GM19397 (cell line): ENCODE measurements around the gene B4GALNT1.
"Not testable (repeated sequence)": the region's sequence is repeated elsewhere in the genome, so short reads cannot be mapped to it uniquely, and the experiment has no call there.

ENCODE experiments used
- ATAC-seq: cut with Tn5 transposase; IDR thresholded peaks from one replicate; pipeline ENCODE4 v1.9.1; 2021; ENCODE audit warnings: mild to moderate bottlenecking, moderate library complexity; ENCODE audit not compliant: unreplicated experiment

The B4GALNT1 gene

DNA sequence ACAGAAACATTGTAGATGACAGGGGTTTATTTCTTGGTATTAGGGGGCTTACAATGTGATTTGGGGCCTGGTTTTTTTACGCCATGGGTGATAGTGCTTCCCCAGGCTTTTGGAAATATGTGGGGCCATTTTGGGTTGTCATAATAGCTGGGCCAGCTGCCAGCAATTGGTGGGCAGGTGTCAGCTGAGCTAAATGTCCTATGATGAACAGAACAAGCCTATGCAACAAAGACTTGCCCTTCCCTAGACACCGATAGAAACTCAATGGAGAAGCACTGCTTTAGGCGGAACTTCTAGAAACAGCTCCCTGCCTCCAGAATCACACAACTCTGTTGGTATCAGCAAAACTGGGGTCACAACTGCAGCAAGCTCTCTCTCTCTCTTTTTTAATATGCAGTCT lies 5.1 kb upstream of the B4GALNT1 start:
- ATAC-seq, result no peak

DNA sequence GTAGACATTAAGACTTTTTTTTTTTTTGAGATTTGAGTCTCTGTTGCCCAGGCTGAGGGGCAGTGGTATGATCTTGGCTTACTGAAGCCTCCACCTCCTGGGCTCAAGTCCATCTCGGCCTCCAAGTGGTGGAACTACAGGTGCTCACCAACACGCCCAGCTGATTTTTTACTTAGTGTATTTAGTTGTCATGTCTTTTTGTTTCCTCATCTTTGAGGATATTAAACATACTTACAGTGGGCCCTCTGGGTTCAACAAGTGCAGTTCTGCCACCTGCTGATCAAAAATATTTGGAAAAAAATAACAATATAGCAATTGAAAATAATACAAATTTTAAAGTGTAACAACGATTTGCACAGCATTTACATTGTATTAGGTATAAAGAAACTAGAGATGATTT lies 4.4 kb upstream of the B4GALNT1 start:
- ATAC-seq, result no peak

DNA sequence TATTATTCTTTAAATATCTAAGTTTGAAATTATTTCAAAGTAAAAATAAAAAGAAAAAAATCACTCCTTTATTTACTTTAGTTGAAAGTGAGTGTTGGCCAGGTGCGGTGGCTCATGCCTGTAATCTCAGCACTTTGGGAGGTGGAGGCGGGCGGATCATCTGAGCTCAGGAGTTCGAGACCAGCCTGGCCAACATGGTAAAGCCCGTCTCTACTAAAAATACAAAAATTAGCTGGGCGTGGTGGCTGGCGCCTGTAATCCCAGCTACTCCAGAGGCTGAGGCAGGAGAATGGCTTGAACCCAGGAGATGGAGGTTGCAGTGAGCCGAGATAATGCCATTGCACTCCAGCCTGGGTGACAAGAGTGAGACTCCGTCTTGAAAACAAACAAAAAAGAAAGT lies 3.7 kb upstream of the B4GALNT1 start:
- ATAC-seq, result not testable (repeated sequence)

DNA sequence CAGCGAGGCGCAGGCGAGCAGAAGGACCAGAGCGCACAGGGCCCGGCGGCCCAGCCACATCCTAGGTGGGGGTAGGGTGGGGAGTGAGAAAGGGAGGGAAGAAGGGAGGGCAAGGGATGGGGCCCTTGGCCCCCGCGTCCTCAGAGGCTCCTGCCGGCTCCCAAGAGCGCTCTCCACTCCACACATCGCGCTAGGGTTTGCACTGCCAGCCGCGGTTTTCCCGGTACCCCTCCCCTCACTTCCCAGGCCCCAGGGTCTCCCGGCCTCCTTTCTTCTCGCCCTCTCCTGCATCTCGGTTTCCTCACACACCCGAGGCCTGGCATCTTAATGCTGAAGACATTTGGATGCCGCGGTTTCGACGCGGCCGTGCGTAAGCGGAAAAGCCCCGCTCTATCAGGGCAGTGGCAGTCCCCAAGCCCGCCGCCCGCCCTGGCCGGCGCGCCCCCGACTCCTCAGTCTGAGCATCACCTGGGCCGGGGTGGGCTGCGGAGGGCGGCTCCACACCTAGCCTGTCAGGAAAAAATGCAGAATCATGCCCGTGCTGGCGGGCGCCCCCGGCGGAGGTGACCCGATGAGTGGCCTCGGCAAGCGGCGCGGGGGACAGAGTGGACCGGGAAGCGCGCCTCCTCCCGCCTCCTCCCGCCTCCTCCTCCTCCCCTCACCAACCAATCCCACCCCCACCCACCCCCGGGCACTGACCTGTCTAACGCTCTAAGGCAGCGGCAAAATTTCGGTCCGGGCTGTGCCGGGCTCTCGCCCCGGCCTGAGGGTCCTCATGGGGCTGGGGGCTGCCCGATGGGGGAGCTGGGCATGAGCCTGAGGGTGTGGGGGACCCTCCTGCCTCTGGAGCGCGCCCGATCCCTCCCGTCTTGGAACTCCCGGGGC lies 686 bp downstream of the B4GALNT1 start:
- no peak for ATAC-seq

DNA sequence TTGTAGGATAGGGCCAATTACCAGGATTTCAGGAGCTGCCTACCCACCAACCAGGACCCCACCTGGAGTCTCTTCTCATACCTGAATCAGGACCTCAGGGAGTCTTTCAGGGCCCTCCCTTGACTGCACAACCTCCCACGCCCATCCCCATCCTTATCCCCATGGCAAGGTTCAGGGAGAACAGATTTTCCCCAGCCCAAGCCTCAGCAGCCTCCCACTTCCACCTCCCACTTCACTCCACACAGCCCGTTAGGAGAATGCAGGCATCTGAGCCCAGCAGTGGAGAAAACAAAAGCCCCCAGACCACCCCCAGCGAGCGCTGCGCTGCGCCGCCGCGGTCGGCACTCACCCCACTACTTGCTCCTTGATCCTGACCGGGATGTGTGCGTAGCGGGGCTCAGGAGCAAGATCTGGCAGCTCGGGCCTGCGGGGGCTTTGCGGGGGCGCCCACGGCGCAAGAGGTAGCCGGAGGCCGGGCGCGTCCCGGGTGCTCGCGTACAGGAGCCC lies 1.4 kb downstream of the B4GALNT1 start:
- ATAC-seq, result no peak

DNA sequence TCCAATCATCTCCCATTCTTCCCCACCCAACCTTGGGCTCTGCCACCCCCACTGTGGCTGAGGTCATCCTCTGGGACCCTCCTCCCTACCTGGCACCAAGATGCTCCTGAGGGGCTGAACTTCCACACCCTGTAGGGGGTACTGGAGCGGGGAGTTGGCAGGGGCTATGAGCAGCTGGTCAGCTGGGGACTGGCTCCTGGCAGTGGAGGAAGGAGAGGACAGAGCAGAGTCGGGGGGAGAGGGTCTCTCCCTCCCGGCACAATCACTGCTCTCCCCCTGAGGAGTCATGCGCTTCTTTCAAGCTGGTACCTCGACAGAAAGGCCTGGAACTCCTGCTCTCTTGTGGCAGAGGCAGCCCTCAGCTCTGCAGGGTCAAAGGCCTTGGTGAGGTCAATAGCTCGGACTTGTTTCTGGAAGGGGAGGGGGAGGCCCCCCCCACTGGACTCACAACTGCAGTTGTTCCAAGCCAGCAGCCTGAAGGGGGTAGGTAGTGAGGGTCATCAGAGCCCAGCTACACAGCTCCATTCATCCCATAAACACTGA lies 2.0 kb downstream of the B4GALNT1 start:
- no peak for ATAC-seq

DNA sequence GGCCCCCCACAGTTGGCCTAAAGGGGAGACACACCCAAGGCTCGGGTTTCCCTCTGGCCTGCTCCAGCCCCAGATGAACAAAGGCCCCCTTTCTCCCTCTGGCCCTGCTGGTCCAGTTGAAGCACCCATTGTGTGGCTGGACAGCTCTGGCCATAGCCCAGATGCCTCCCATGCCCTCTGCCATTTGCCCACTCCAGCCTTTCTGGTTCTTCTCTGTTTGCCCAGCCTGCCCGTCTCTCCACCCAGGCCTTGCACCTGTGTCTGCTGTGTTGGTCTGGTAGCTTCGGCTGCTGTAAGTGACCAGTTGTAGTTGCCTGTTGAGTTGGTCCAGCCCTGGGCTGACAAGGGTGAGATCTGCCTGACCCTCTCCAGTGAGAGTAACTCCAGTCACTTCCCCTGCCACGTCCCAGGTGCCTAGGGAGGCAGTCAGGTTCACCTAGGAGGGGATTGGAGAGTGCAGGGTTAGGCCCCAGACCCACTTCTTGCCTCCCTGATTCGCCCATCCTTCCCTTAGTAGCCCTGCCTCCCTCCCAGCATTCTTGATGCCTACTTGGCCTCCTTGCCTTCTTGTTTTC lies 3.0 kb downstream of the B4GALNT1 start:
- ATAC-seq, result no peak

DNA sequence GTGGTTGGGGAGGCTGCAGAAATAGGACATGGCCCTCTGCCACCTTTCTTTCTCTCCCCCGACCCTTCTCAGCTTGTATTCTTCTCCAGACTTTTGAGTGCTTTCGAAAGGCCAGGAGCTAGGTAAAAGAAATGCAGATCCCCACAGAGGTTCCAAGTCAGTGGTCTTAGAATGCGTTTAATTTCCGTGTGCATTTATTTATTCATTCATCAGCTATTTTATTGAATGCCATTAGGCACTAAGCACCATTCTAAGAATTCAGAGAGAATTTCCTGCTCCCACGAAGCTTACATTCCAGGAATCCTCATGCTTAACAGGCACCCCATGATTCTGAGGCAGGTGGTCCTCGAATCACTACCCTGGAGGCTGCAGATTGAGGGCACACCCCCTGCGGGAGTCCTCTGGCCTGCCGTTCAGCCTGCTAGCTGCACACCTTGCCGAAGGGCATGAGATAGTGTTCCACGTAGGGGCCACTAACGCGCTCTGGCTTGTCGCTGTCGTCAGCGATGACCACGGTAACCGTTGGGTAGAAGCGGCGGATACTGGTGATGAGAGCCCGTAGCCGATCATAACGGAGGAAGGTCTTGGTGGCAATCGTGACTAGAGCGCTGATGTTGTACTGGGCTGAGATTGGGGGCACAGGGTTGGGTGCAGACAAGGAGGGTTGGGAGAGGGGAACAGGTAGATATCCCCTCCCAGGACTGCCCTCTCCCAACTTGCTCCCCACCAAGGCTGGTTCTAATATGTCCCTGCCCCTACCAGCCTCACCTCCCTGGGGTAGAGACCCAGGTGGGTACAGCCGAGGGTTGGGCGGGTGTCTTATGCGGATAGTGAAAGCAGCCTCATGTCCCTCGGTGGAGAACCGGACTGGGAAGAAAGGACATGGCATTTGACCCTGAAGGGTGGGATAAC lies 4.5 kb downstream of the B4GALNT1 start:
- ATAC-seq, result no peak

DNA sequence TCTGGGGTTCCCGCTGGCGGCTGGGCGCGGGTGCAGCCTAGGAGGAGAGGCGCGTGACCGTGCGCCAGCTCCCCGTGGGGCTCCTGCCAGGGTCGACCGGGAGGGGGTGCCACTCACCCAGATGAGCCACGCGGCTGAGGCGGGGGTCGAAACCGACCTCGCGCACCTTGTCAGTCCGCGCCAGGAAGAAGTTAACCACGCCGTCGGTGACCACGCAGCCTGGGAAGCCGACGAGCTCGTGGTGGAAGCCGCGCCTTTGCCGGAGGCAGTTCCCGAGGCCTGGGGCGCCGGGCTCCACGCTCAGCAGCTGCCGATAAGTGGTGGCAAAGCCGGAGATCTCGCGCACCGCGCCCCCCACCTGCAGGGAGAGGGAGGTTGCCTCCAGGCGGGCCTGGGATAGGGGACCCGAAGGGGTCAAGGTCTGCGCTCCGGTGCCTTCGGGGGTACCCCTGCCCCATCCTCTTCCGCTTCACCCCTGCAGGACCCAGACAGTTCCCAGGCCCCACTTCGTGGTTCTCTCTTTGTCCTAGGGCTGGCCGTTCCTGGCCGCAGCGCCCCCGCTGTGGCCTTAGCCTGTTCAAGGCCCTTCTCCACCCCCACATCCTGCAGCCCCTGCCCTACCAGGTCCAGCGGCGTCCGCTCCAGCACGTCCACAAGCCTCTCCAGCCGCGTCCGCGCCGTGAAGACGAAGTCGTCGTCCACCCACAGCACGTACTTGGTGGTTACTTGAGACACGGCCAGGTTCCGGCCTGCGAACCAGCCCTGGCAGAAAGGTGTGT lies 5.3 kb downstream of the B4GALNT1 start:
- no peak for ATAC-seq

DNA sequence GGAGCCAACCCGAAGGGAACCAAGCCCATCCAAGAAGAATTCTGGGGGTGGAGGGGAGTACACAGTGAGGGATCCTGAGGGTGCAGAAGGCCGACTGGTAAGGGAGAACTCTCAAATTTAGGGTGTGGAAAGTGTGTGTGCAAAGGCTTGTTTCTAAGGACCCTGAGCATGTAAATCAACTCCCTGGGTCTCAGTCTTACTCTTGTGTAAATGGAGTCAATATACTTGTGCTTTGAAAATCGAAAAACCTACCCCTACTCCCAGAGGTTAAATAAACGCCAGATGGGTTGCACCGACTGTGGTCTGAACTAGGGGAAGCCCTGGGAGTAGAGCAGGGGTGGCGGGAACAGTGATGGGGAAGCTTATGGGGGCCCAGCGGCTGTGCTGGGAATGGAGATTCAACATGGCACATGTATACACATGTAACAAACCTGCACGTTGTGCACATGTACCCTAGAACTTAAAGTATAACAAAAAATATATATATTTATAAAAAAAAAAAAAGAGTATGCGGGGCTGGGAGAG lies 6.0 kb downstream of the B4GALNT1 start:
- ATAC-seq, result no peak

DNA sequence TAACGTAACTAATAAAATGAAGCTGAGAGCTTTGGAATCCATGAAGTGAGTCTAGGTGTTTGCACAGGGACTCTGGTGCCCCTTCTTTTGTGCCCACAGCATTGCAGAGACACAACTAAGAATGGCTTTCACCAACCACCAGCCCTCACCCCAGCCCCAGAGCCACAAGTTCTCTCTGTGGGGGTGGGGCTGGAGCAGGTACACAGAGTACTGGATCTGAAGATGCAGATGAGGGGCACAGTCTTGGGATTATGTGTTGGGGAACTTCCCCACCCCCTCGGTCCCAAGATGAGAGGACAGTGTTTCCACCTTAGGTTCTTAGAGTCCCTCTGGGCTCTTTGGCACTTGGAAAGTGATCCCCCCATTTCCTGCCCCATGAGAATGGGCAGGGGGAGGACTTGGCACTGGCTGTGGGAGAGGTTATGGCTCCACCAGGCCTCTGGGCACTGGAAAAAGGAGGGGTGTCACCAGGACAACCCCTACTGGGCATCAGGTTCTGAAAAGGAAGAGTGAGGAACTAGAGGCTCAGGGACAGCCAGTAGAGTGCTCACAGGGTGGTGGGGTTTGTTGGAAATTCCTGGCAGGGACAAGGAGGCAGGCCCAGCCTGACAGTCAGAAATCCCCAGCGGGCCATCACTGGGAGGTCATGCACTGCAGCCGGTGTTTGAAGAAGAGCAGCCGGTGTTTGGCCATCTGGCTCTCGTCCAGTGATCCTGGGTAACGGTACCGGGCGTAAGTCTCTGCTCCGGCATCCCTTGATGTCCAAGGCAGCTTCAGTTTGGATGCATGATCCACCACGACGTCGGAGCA lies 6.7 kb downstream of the B4GALNT1 start:
- ATAC-seq, result no peak

DNA sequence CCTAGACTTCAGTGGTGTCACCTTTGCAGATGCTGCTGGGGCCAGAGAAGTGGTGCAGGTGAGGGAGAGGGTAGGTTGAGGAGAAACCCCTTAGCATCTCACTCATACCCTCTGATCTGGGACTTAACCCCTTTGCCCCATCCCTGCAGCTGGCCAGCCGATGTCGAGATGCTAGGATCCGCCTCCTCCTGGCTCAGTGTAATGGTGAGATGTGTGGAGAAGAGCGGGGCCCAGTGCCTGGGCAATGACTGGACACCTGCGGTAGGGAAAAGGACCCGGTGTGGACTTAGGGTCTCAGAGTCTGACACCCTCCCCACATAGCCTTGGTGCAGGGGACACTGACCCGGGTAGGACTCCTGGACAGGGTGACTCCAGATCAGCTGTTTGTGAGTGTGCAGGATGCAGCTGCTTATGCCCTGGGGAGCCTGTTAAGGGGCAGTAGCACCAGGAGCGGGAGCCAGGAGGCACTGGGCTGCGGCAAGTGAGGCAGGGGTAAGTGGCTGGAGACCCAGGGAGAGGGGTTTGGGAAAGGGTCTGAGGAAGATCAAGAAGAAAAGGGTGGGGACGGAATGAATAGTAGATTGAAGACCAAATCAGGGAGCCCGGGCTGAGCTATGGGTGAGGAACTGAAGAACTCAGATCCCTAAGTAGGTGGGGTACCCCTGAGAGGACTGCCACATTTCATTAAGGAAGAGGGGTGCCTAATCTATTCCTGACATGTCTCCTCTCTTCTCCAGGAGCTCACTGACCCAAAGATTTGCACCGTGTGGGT lies 7.6 kb downstream of the B4GALNT1 start:
- no peak for ATAC-seq

DNA sequence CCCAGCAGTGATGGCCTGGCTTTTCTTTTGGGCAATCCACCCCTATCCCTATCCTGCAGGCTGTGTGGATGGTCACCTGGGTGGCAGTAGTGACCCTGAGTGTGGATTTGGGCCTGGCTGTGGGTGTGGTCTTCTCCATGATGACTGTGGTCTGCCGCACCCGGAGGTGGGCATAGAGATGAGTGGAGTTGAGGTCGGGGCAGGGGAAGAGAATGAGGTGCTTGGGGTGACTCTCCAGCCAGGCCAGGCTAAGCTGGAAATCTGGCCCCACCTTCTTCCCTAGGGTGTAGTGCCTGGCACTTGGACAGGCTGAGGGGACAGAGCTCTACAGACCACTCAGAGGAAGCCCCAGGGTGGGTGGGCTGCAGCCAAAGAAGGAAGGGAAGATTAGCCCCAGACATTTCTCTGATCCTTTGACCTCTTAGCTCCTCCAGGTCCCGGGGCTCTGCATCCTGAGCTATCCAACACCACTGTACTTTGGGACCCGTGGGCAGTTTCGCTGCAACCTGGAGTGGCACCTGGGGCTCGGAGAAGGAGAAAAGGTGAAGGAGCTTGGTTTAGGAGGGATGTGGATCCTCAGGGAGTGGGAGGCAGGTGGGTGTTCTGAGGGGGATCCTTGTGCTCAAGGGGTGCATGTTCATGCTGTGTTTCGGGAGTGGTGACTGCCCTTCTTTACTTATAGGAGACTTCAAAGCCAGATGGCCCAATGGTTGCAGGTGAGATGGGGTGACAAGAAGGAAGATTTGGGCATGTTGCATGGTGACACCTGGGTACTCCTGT lies 8.4 kb downstream of the B4GALNT1 start:
- no peak for ATAC-seq

DNA sequence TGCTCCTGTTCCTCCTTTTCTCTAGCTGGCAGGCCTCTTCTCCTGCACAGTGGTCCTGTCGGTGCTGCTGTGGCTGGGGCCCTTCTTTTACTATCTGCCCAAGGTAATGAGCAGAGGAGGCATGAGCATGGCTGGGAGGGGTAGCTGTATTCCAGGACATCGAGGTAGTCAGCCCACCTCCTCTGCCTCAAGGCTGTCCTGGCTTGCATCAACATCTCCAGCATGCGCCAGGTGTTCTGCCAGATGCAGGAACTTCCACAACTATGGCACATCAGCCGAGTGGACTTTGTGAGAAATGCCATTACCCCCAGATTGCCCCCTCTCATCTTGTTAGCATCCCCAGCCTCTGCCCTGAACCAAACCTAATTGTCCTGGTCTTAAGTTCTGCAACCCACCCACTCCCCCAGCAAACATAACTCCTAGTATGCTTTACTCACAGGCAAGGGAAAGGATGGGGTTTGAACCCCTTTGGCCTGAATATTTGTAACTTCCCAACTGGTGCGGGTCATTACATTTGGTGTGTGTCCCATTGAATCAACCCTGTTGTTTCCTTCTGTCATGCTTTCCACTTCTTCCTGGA lies 9.1 kb downstream of the B4GALNT1 start:
- ATAC-seq, result no peak

DNA sequence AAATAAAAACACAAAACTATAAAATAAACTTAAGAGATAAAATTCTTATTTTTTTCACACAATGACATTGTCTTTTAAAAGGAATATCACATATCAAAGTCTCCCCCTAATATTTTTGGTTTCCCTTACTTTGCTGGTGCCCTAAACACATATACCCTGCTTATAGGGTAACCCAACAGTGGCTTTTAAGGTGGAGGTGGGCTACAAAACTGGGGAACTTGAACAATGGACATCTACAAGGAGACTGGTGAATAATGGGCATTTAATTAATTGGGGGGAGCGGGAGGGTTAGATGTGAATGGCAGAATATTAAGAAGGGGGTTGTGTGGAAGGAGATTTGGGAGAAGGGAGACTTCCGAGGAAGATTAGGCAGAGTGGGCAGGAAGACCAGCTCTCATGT lies 9.6 kb downstream of the B4GALNT1 start:
- no peak for ATAC-seq

DNA sequence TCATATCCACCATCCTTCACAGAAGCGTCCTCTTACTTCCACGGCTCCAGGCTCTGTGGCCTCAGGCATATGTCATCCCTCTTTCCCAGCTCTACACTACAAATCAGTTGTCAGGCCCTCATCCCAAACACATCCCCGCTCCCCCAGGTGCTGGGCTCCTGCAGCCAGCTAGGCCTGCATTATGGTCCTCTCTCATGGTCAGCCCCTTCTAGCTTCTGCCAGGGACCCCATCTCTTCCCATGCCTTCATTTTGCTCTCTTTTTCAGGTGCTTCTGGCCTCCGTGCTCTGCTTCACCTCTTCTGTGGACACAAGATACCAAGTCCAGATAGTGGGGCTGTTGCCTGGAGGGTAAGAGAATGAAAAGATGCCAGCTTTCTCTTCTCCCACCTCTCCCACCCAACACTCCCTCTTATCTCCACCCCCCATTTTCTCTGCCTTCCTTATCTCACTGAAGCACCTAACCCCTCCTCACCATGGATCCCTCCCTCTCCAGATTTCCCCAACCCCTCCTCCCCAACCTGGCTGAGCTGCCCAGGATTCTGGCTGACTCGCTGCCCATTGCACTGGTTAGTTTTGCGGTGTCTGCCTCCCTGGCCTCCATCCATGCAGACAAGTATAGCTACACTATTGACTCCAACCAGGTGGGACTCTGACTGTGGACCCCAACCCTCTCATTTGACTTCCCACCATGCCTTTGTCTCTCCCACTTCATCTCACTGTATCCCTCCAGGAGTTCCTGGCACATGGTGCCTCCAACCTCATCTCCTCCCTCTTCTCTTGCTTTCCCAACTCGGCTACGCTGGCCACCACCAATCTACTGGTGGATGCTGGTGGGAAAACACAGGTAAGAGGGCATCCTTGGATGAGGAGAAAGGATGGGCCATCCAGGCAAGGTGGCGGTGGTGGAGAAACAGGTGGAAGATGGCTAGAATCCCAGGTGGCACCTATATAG lies 10.4 kb downstream of the B4GALNT1 start:
- no peak for ATAC-seq
